HepG2 (cell line): ENCODE results near the gene ATG9A. TPM values are rescaled to one million over a fixed set of nuclear protein-coding genes. Genes with fewer than 3 reads are reported as not detected.

Experiments
- AGO1 ChIP-seq: fragments of 200-400 bp; formaldehyde crosslinking; IDR thresholded peaks from 2 replicates; pipeline ENCODE4 v1.6.1; 2017; ENCODE audit warnings: mild to moderate bottlenecking, low read depth, low read length, moderate library complexity; ENCODE audit not compliant: poor library complexity, severe bottlenecking
- ATF5 ChIP-seq: sonication (generic); formaldehyde crosslinking; IDR thresholded peaks from 2 replicates; pipeline ENCODE4 v1.4.0; 2020; ENCODE audit warnings: mild to moderate bottlenecking, low read depth, missing genetic modification reagents
- BCLAF1 ChIP-seq: fragments of 450-650 bp; IDR thresholded peaks from 2 replicates; pipeline ENCODE4 v1.6.1; 2017; ENCODE audit warnings: mild to moderate bottlenecking
- CEBPG ChIP-seq: IDR thresholded peaks from 2 replicates; pipeline ENCODE4 v1.6.1; 2016
- GATAD1 ChIP-seq: IDR thresholded peaks from 2 replicates; pipeline ENCODE4 v1.6.1; 2016; ENCODE audit warnings: missing genetic modification reagents, missing compliant biosample characterization
- HHEX ChIP-seq: IDR thresholded peaks from 2 replicates; pipeline ENCODE4 v1.6.1; 2016; ENCODE audit warnings: control low read depth
- HIVEP1 ChIP-seq: sonication (generic); formaldehyde crosslinking; IDR thresholded peaks from 2 replicates; pipeline ENCODE4 v1.4.0; 2020; ENCODE audit warnings: mild to moderate bottlenecking, missing genetic modification reagents
- HNF4G ChIP-seq, 2 experiments: sonication (generic) in 1 of 2; formaldehyde crosslinking in 1 of 2; IDR thresholded peaks; 2 replicates each; pipeline versions ENCODE4 v1.4.0 to v1.6.1; 2011 to 2020; ENCODE audit warnings: borderline replicate concordance in 2 of 2, low read depth in 2 of 2, mild to moderate bottlenecking in 2 of 2, low read length in 1 of 2, missing genetic modification reagents in 1 of 2, moderate library complexity in 1 of 2
- IRF9 ChIP-seq: sonication (generic); formaldehyde crosslinking; IDR thresholded peaks from 2 replicates; pipeline ENCODE4 v1.8.0; 2022; ENCODE audit warnings: missing genetic modification reagents, mild to moderate bottlenecking, borderline replicate concordance
- NFKB2 ChIP-seq: sonication (generic); formaldehyde crosslinking; IDR thresholded peaks from 2 replicates; pipeline ENCODE4 v1.4.0; 2020; ENCODE audit warnings: missing genetic modification reagents, borderline replicate concordance
- NFRKB ChIP-seq: fragments of 450-650 bp; IDR thresholded peaks from 2 replicates; pipeline ENCODE4 v1.6.1; 2017
- NR1H2 ChIP-seq: sonication (generic); formaldehyde crosslinking; IDR thresholded peaks from 2 replicates; pipeline ENCODE4 v1.8.1; 2022; ENCODE audit warnings: low read depth, missing genetic modification reagents, borderline replicate concordance
- TBL1XR1 ChIP-seq: fragments of 150-350 bp; IDR thresholded peaks from 2 replicates; pipeline ENCODE4 v1.6.1; 2014; ENCODE audit warnings: borderline replicate concordance, low read length; ENCODE audit not compliant: partially characterized antibody
- ZBTB38 ChIP-seq: sonication (generic); formaldehyde crosslinking; IDR thresholded peaks from 2 replicates; pipeline ENCODE4 v1.5.1; 2020; ENCODE audit warnings: mild to moderate bottlenecking, missing genetic modification reagents
- ZNF550 ChIP-seq: sonication (generic); formaldehyde crosslinking; IDR thresholded peaks from 2 replicates; pipeline ENCODE4 v1.4.0; 2020; ENCODE audit warnings: mild to moderate bottlenecking, missing genetic modification reagents, borderline replicate concordance
- ZNF557 ChIP-seq: sonication (generic); formaldehyde crosslinking; IDR thresholded peaks from 2 replicates; pipeline ENCODE4 v1.4.0; 2020; ENCODE audit warnings: missing genetic modification reagents
- polyA plus RNA-seq, 8 experiments: library from polyadenylated mRNA; depleted of rRNA in 3 of 8; stranded (reverse) in 7 of 8; unstranded in 1 of 8; fragments of >200 nt; fragmentation: Illumina TruSeq in 4 of 8; extraction: Trizol in 4 of 8; gene quantifications; 2 replicates each; pipeline versions ENCODE4 v1.2.1 to v1.2.3, GENCODE V29; 2011 to 2016; ENCODE audit warnings: low read depth in 4 of 8, missing spikeins in 1 of 8, mixed read lengths in 1 of 8; ENCODE audit not compliant: insufficient read depth in 1 of 8
- total RNA-seq, 5 experiments: library from RNA; depleted of rRNA; stranded (reverse); fragments of >200 nt; fragmentation: Illumina TruSeq; extraction: Trizol; gene quantifications; 2 replicates each; pipeline ENCODE4 v1.2.3, GENCODE V29; 2016; ENCODE audit warnings: low read depth in 1 of 5
- TF ChIP-seq, protein P1 (sequence below): sonication (generic); formaldehyde crosslinking; IDR thresholded peaks from 2 replicates; pipeline ENCODE4 v1.5.0; 2020; ENCODE audit warnings: missing genetic modification reagents
- TF ChIP-seq, protein P2 (sequence below): sonication (generic); formaldehyde crosslinking; IDR thresholded peaks from 2 replicates; pipeline ENCODE4 v1.4.0; 2020; ENCODE audit warnings: missing genetic modification reagents
- TF ChIP-seq, protein P3 (sequence below): sonication (generic); formaldehyde crosslinking; IDR thresholded peaks from 2 replicates; pipeline ENCODE4 v1.4.0; 2020; ENCODE audit warnings: missing genetic modification reagents

ATG9A gene
- total and polyA plus RNA-seq, 2 of the 13 experiments (the other 11 are each of a cell fraction or from before 2014, with no cell fraction given): 35.0 to 131 TPM

GRCh38 chr2:219230059-219230540 is 664 bp upstream of the ATG9A start (continued):
- TF ChIP-seq, protein P1, sequence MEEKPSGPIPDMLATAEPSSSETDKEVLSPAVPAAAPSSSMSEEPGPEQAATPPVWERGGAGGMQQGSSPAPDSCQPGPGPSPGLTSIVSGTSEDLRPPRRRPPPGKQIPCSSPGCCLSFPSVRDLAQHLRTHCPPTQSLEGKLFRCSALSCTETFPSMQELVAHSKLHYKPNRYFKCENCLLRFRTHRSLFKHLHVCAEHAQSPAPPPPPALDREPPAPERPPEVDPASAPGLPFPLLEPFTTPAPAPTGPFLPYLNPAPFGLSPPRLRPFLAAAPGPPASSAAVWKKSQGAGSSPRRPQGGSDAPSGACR (CRISPR knock-in tag): 0 out of 2 replicates have a peak, but pooled peaks have one; percentile 36
- TF ChIP-seq TBL1XR1 (no peak), NFRKB (no peak), GATAD1 (CRISPR knock-in tag) (no peak), ATF5 (no peak), ZBTB38 (CRISPR knock-in tag) (no peak), HHEX (CRISPR knock-in tag) (no peak), IRF9 (CRISPR knock-in tag) (no peak), HNF4G (IDR thresholded peaks at IDR 0.05; ENCODE audit: borderline replicate concordance, low read depth, low read length) (no peak), HNF4G (CRISPR knock-in tag; IDR thresholded peaks at IDR 0.05; ENCODE audit: borderline replicate concordance, low read depth) (no peak), HIVEP1 (CRISPR knock-in tag) (no peak), CEBPG (CRISPR knock-in tag) (0 out of 2 replicates have a peak, but pooled peaks have one; percentile 12), NR1H2 (CRISPR knock-in tag) (no peak), BCLAF1 (no peak), NFKB2 (peak; percentile 52; the same call in 1 of the 2 replicates), AGO1 (peak; percentile 8), ZNF557 (CRISPR knock-in tag) (0 out of 2 replicates have a peak, but pooled peaks have one; percentile 12), ZNF550 (CRISPR knock-in tag) (no peak)
- TF ChIP-seq, protein P2, sequence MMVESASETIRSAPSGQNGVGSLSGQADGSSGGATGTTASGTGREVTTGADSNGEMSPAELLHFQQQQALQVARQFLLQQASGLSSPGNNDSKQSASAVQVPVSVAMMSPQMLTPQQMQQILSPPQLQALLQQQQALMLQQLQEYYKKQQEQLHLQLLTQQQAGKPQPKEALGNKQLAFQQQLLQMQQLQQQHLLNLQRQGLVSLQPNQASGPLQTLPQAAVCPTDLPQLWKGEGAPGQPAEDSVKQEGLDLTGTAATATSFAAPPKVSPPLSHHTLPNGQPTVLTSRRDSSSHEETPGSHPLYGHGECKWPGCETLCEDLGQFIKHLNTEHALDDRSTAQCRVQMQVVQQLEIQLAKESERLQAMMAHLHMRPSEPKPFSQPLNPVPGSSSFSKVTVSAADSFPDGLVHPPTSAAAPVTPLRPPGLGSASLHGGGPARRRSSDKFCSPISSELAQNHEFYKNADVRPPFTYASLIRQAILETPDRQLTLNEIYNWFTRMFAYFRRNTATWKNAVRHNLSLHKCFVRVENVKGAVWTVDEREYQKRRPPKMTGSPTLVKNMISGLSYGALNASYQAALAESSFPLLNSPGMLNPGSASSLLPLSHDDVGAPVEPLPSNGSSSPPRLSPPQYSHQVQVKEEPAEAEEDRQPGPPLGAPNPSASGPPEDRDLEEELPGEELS (CRISPR knock-in tag): no peak
- TF ChIP-seq, protein P3, sequence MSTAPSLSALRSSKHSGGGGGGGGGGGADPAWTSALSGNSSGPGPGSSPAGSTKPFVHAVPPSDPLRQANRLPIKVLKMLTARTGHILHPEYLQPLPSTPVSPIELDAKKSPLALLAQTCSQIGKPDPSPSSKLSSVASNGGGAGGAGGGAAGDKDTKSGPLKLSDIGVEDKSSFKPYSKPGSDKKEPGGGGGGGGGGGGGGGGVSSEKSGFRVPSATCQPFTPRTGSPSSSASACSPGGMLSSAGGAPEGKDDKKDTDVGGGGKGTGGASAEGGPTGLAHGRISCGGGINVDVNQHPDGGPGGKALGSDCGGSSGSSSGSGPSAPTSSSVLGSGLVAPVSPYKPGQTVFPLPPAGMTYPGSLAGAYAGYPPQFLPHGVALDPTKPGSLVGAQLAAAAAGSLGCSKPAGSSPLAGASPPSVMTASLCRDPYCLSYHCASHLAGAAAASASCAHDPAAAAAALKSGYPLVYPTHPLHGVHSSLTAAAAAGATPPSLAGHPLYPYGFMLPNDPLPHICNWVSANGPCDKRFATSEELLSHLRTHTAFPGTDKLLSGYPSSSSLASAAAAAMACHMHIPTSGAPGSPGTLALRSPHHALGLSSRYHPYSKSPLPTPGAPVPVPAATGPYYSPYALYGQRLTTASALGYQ (CRISPR knock-in tag): peak; percentile 78
